ENCODE measurements around the gene PTPRD. TPM values are rescaled to one million over a fixed set of nuclear protein-coding genes. Genes with fewer than 3 reads are reported as not detected.

Gene PTPRD
- total and polyA plus RNA-seq, 2 donors: 2.2 to 13.5 TPM

- Histone ChIP-seq H3K27ac (ENCODE audit: low read depth in 1 of 2, low read length in 1 of 2) (no peak overlapping the region), H3K4me3 (ENCODE audit: low read length in 2 of 2) (no peak overlapping the region), H3K4me1 (ENCODE audit: control insufficient read depth in 2 of 2, insufficient read depth in 2 of 2, low read length in 2 of 2) (no peaks in the 10 kb centered on the region), H3K9me3 (ENCODE audit: control insufficient read depth in 2 of 2, insufficient read depth in 1 of 2, low read length in 1 of 2) (no peaks in the 10 kb centered on the region), H3K27me3 (ENCODE audit: control insufficient read depth in 2 of 2, insufficient read depth in 1 of 2, low read length in 1 of 2) (no peaks in the 10 kb centered on the region), H3K36me3 (ENCODE audit: control insufficient read depth in 2 of 2, insufficient read depth in 2 of 2, low read length in 1 of 2) (no peaks in the 10 kb centered on the region)
- DNase-seq (ENCODE audit: low read depth in 6 of 9, low spot score in 9 of 9): no peak
- WGBS: 97% methylated on average over 3 of the region's 3 CpGs
Observed at GRCh38 chr9:8611153-8611552, 2001.6 kb downstream of the PTPRD start.

GRCh38 chr9:8610256-8610655 lies 2002.5 kb downstream of the PTPRD start:
- Histone ChIP-seq H3K27me3 (ENCODE audit: control insufficient read depth in 2 of 2, insufficient read depth in 1 of 2, low read length in 1 of 2) (no peaks in the 10 kb centered on the region), H3K4me3 (ENCODE audit: low read length in 2 of 2) (no peak overlapping the region), H3K27ac (ENCODE audit: low read depth in 1 of 2, low read length in 1 of 2) (no peak overlapping the region), H3K36me3 (ENCODE audit: control insufficient read depth in 2 of 2, insufficient read depth in 2 of 2, low read length in 1 of 2) (no peaks in the 10 kb centered on the region), H3K4me1 (ENCODE audit: control insufficient read depth in 2 of 2, insufficient read depth in 2 of 2, low read length in 2 of 2) (no peaks in the 10 kb centered on the region), H3K9me3 (ENCODE audit: control insufficient read depth in 2 of 2, insufficient read depth in 1 of 2, low read length in 1 of 2) (no peaks in the 10 kb centered on the region)
- DNase-seq (ENCODE audit: low read depth in 6 of 9, low spot score in 9 of 9): no peak
- 80% methylated on average over 3 of the region's 3 CpGs for WGBS

GRCh38 chr9:8605096-8605495 lies 2007.7 kb downstream of the PTPRD start:
- H3K27ac ChIP-seq (ENCODE audit: low read depth in 1 of 2, low read length in 1 of 2): no peak overlapping the region
- WGBS: 93% methylated on average over 2 of the region's 2 CpGs
- H3K9me3 ChIP-seq (ENCODE audit: control insufficient read depth in 2 of 2, insufficient read depth in 1 of 2, low read length in 1 of 2): no peaks in the 10 kb centered on the region
- H3K4me1 ChIP-seq (ENCODE audit: control insufficient read depth in 2 of 2, insufficient read depth in 2 of 2, low read length in 2 of 2): no peaks in the 10 kb centered on the region
- H3K36me3 ChIP-seq (ENCODE audit: control insufficient read depth in 2 of 2, insufficient read depth in 2 of 2, low read length in 1 of 2): no peaks in the 10 kb centered on the region
- no peak for DNase-seq (ENCODE audit: low read depth in 6 of 9, low spot score in 9 of 9)
- H3K4me3 ChIP-seq (ENCODE audit: low read length in 2 of 2): no peak overlapping the region
- H3K27me3 ChIP-seq (ENCODE audit: control insufficient read depth in 2 of 2, insufficient read depth in 1 of 2, low read length in 1 of 2): no peaks in the 10 kb centered on the region

GRCh38 chr9:8604201-8604600 lies 2008.6 kb downstream of the PTPRD start:
- DNase-seq (ENCODE audit: low read depth in 6 of 9, low spot score in 9 of 9): no peak
- no peaks in the 10 kb centered on the region for H3K36me3 ChIP-seq (ENCODE audit: control insufficient read depth in 2 of 2, insufficient read depth in 2 of 2, low read length in 1 of 2)
- H3K27me3 ChIP-seq (ENCODE audit: control insufficient read depth in 2 of 2, insufficient read depth in 1 of 2, low read length in 1 of 2): no peaks in the 10 kb centered on the region
- 97% methylated on average over 1 of the region's 1 CpG for WGBS
- H3K4me3 ChIP-seq (ENCODE audit: low read length in 2 of 2): no peak overlapping the region
- H3K27ac ChIP-seq (ENCODE audit: low read depth in 1 of 2, low read length in 1 of 2): no peak overlapping the region
- no peaks in the 10 kb centered on the region for H3K4me1 ChIP-seq (ENCODE audit: control insufficient read depth in 2 of 2, insufficient read depth in 2 of 2, low read length in 2 of 2)
- H3K9me3 ChIP-seq (ENCODE audit: control insufficient read depth in 2 of 2, insufficient read depth in 1 of 2, low read length in 1 of 2): no peaks in the 10 kb centered on the region

- H3K27ac ChIP-seq (ENCODE audit: low read depth in 1 of 2, low read length in 1 of 2): no peak overlapping the region
- 96% methylated on average over 4 of the region's 4 CpGs for WGBS
- H3K4me1 ChIP-seq (ENCODE audit: control insufficient read depth in 2 of 2, insufficient read depth in 2 of 2, low read length in 2 of 2): no peaks in the 10 kb centered on the region
- H3K4me3 ChIP-seq (ENCODE audit: low read length in 2 of 2): no peak overlapping the region
- H3K9me3 ChIP-seq (ENCODE audit: control insufficient read depth in 2 of 2, insufficient read depth in 1 of 2, low read length in 1 of 2): no peaks in the 10 kb centered on the region
- no peaks in the 10 kb centered on the region for H3K36me3 ChIP-seq (ENCODE audit: control insufficient read depth in 2 of 2, insufficient read depth in 2 of 2, low read length in 1 of 2)
- H3K27me3 ChIP-seq (ENCODE audit: control insufficient read depth in 2 of 2, insufficient read depth in 1 of 2, low read length in 1 of 2): no peaks in the 10 kb centered on the region
- no peak for DNase-seq (ENCODE audit: low read depth in 6 of 9, low spot score in 9 of 9)
Observed at GRCh38 chr9:8600914-8601680, 2011.7 kb downstream of the PTPRD start.

GRCh38 chr9:8599937-8600336 lies 2012.9 kb downstream of the PTPRD start:
- WGBS: 96% methylated on average over 5 of the region's 5 CpGs

GRCh38 chr9:8589476-8589875 lies 2023.3 kb downstream of the PTPRD start:
- DNase-seq (ENCODE audit: low read depth in 6 of 9, low spot score in 9 of 9): no peak
- Histone ChIP-seq H3K9me3 (ENCODE audit: control insufficient read depth in 2 of 2, insufficient read depth in 1 of 2, low read length in 1 of 2) (no peaks in the 10 kb centered on the region), H3K27ac (ENCODE audit: low read depth in 1 of 2, low read length in 1 of 2) (no peak overlapping the region), H3K4me3 (ENCODE audit: low read length in 2 of 2) (no peak overlapping the region), H3K36me3 (ENCODE audit: control insufficient read depth in 2 of 2, insufficient read depth in 2 of 2, low read length in 1 of 2) (no peaks in the 10 kb centered on the region), H3K4me1 (ENCODE audit: control insufficient read depth in 2 of 2, insufficient read depth in 2 of 2, low read length in 2 of 2) (no peaks in the 10 kb centered on the region), H3K27me3 (ENCODE audit: control insufficient read depth in 2 of 2, insufficient read depth in 1 of 2, low read length in 1 of 2) (no peaks in the 10 kb centered on the region)
- 99% methylated on average over 4 of the region's 4 CpGs for WGBS

More at GRCh38 chr9:8599937-8600336, 2012.9 kb downstream of the PTPRD start:
- Histone ChIP-seq H3K27ac (ENCODE audit: low read depth in 1 of 2, low read length in 1 of 2) (no peak overlapping the region), H3K4me3 (ENCODE audit: low read length in 2 of 2) (no peak overlapping the region), H3K4me1 (ENCODE audit: control insufficient read depth in 2 of 2, insufficient read depth in 2 of 2, low read length in 2 of 2) (no peaks in the 10 kb centered on the region), H3K27me3 (ENCODE audit: control insufficient read depth in 2 of 2, insufficient read depth in 1 of 2, low read length in 1 of 2) (no peaks in the 10 kb centered on the region), H3K36me3 (ENCODE audit: control insufficient read depth in 2 of 2, insufficient read depth in 2 of 2, low read length in 1 of 2) (no peaks in the 10 kb centered on the region), H3K9me3 (ENCODE audit: control insufficient read depth in 2 of 2, insufficient read depth in 1 of 2, low read length in 1 of 2) (no peaks in the 10 kb centered on the region)
- DNase-seq (ENCODE audit: low read depth in 6 of 9, low spot score in 9 of 9): no peak

GRCh38 chr9:8585036-8585435 lies 2027.8 kb downstream of the PTPRD start:
- Histone ChIP-seq H3K27me3 (ENCODE audit: control insufficient read depth in 2 of 2, insufficient read depth in 1 of 2, low read length in 1 of 2) (no peaks in the 10 kb centered on the region), H3K4me3 (ENCODE audit: low read length in 2 of 2) (no peak overlapping the region), H3K27ac (ENCODE audit: low read depth in 1 of 2, low read length in 1 of 2) (no peak overlapping the region), H3K9me3 (ENCODE audit: control insufficient read depth in 2 of 2, insufficient read depth in 1 of 2, low read length in 1 of 2) (no peaks in the 10 kb centered on the region), H3K4me1 (ENCODE audit: control insufficient read depth in 2 of 2, insufficient read depth in 2 of 2, low read length in 2 of 2) (no peaks in the 10 kb centered on the region), H3K36me3 (ENCODE audit: control insufficient read depth in 2 of 2, insufficient read depth in 2 of 2, low read length in 1 of 2) (no peaks in the 10 kb centered on the region)
- WGBS: 24% methylated on average over 2 of the region's 2 CpGs
- DNase-seq (ENCODE audit: low read depth in 6 of 9, low spot score in 9 of 9): no peak

GRCh38 chr9:8579661-8580060 lies 2033.1 kb downstream of the PTPRD start:
- Histone ChIP-seq H3K4me3 (ENCODE audit: low read length in 2 of 2) (no peak overlapping the region), H3K27me3 (ENCODE audit: control insufficient read depth in 2 of 2, insufficient read depth in 1 of 2, low read length in 1 of 2) (no peaks in the 10 kb centered on the region), H3K4me1 (ENCODE audit: control insufficient read depth in 2 of 2, insufficient read depth in 2 of 2, low read length in 2 of 2) (no peaks in the 10 kb centered on the region), H3K27ac (ENCODE audit: low read depth in 1 of 2, low read length in 1 of 2) (no peak overlapping the region), H3K9me3 (ENCODE audit: control insufficient read depth in 2 of 2, insufficient read depth in 1 of 2, low read length in 1 of 2) (no peaks in the 10 kb centered on the region), H3K36me3 (ENCODE audit: control insufficient read depth in 2 of 2, insufficient read depth in 2 of 2, low read length in 1 of 2) (no peaks in the 10 kb centered on the region)
- DNase-seq (ENCODE audit: low read depth in 6 of 9, low spot score in 9 of 9): no peak
- WGBS: 95% methylated on average over 2 of the region's 2 CpGs

Measured in thymus (tissue), 11 donors.